ENCODE measurements around the gene SUGCT.

The SUGCT gene

GRCh38 chr7:40220421-40220911, 85.7 kb downstream of the SUGCT start:
- no peaks in the 10 kb centered on the region for H3K79me2 ChIP-seq (ENCODE audit: insufficient read depth, low read length)
- no peaks in the 10 kb centered on the region for H3K9me2 ChIP-seq (replicated peaks; ENCODE audit: low read depth, low read length)
- H3K9ac ChIP-seq (ENCODE audit: low read depth, low read length, poor library complexity, severe bottlenecking): no peak overlapping the region
- H3K4me3 ChIP-seq (ENCODE audit: low read length, poor library complexity, severe bottlenecking): no peak overlapping the region
- no peaks in the 10 kb centered on the region for H3F3A ChIP-seq (ENCODE audit: low read depth)
- H3K4me1 ChIP-seq (ENCODE audit: insufficient read depth, low read length, poor library complexity, severe bottlenecking): no peaks in the 10 kb centered on the region
- no peaks in the 10 kb centered on the region for H3K27me3 ChIP-seq (ENCODE audit: insufficient read depth, low read length, poor library complexity, severe bottlenecking)
- H3K4me2 ChIP-seq (ENCODE audit: low read depth, low read length, poor library complexity, severe bottlenecking): no peak overlapping the region
- no peaks in the 10 kb centered on the region for H4K20me1 ChIP-seq (ENCODE audit: insufficient read depth, low read length, poor library complexity, severe bottlenecking)
- TF ChIP-seq, protein P1, sequence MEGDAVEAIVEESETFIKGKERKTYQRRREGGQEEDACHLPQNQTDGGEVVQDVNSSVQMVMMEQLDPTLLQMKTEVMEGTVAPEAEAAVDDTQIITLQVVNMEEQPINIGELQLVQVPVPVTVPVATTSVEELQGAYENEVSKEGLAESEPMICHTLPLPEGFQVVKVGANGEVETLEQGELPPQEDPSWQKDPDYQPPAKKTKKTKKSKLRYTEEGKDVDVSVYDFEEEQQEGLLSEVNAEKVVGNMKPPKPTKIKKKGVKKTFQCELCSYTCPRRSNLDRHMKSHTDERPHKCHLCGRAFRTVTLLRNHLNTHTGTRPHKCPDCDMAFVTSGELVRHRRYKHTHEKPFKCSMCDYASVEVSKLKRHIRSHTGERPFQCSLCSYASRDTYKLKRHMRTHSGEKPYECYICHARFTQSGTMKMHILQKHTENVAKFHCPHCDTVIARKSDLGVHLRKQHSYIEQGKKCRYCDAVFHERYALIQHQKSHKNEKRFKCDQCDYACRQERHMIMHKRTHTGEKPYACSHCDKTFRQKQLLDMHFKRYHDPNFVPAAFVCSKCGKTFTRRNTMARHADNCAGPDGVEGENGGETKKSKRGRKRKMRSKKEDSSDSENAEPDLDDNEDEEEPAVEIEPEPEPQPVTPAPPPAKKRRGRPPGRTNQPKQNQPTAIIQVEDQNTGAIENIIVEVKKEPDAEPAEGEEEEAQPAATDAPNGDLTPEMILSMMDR (conservative IDR thresholded peaks at IDR 0.05; ENCODE audit: low read length): no peak
- no peak for TF ChIP-seq EZH2phosphoT487 (IDR thresholded peaks at IDR 0.05; ENCODE audit: borderline replicate concordance)
- H2AFZ ChIP-seq (ENCODE audit: low read length): no peak overlapping the region
- H3K36me3 ChIP-seq (ENCODE audit: insufficient read depth, low read length): no peaks in the 10 kb centered on the region
- H3K9me3 ChIP-seq (ENCODE audit: insufficient read depth, low read depth, low read length): no peaks in the 10 kb centered on the region; the same call in 1 of the 2 replicates

DNA sequence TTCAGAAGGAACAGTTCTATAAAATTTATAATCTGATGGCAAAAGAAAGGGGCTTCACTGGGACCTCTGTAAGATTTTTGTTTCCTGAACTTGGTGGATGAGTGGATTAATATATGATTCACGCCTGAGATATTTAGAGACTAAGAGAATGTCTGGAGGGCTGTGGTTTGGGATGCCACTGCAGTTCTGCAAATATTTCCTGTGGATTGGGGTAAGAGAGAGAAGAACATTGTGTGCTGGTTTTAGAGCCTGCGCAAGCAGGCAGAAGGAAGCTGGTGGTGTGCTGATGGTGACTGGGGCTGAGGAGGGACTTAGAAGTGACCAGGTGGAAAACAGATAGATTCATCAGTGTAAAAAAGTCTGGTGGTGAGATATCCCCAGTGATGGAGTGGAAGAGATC, 87.0 kb downstream of the SUGCT start:
- Histone ChIP-seq H3K36me3 (ENCODE audit: insufficient read depth, low read length) (no peaks in the 10 kb centered on the region), H3K79me2 (ENCODE audit: insufficient read depth, low read length) (no peaks in the 10 kb centered on the region), H2AFZ (ENCODE audit: low read length) (no peak overlapping the region), H3F3A (ENCODE audit: low read depth) (no peaks in the 10 kb centered on the region), H3K4me2 (ENCODE audit: low read depth, low read length, poor library complexity, severe bottlenecking) (no peak overlapping the region), H3K9me3 (ENCODE audit: insufficient read depth, low read depth, low read length) (no peaks in the 10 kb centered on the region; the same call in 1 of the 2 replicates), H3K9me2 (replicated peaks; ENCODE audit: low read depth, low read length) (no peaks in the 10 kb centered on the region), H3K4me3 (ENCODE audit: low read length, poor library complexity, severe bottlenecking) (no peak overlapping the region), H3K9ac (ENCODE audit: low read depth, low read length, poor library complexity, severe bottlenecking) (no peak overlapping the region), H3K4me1 (ENCODE audit: insufficient read depth, low read length, poor library complexity, severe bottlenecking) (no peaks in the 10 kb centered on the region), H4K20me1 (ENCODE audit: insufficient read depth, low read length, poor library complexity, severe bottlenecking) (no peaks in the 10 kb centered on the region), H3K27me3 (ENCODE audit: insufficient read depth, low read length, poor library complexity, severe bottlenecking) (no peaks in the 10 kb centered on the region)
- TF ChIP-seq, protein P1 (conservative IDR thresholded peaks at IDR 0.05; ENCODE audit: low read length): no peak
- TF ChIP-seq EZH2phosphoT487 (IDR thresholded peaks at IDR 0.05; ENCODE audit: borderline replicate concordance): no peak

- Histone ChIP-seq H3K4me1 (ENCODE audit: insufficient read depth, low read length, poor library complexity, severe bottlenecking) (no peaks in the 10 kb centered on the region), H3K9me2 (replicated peaks; ENCODE audit: low read depth, low read length) (no peaks in the 10 kb centered on the region), H3K4me2 (ENCODE audit: low read depth, low read length, poor library complexity, severe bottlenecking) (no peak overlapping the region), H3K79me2 (ENCODE audit: insufficient read depth, low read length) (no peaks in the 10 kb centered on the region), H3F3A (ENCODE audit: low read depth) (no peaks in the 10 kb centered on the region), H3K27me3 (ENCODE audit: insufficient read depth, low read length, poor library complexity, severe bottlenecking) (no peaks in the 10 kb centered on the region), H2AFZ (ENCODE audit: low read length) (no peak overlapping the region), H4K20me1 (ENCODE audit: insufficient read depth, low read length, poor library complexity, severe bottlenecking) (no peaks in the 10 kb centered on the region), H3K9me3 (ENCODE audit: insufficient read depth, low read depth, low read length) (no peaks in the 10 kb centered on the region), H3K36me3 (ENCODE audit: insufficient read depth, low read length) (no peaks in the 10 kb centered on the region), H3K4me3 (ENCODE audit: low read length, poor library complexity, severe bottlenecking) (no peak overlapping the region), H3K9ac (ENCODE audit: low read depth, low read length, poor library complexity, severe bottlenecking) (no peak overlapping the region)
- TF ChIP-seq, protein P1 (conservative IDR thresholded peaks at IDR 0.05; ENCODE audit: low read length): no peak
- TF ChIP-seq EZH2phosphoT487 (IDR thresholded peaks at IDR 0.05; ENCODE audit: borderline replicate concordance): no peak
These were observed 88.8 kb downstream of the SUGCT start for GRCh38 chr7:40223451-40224127.
